ENCODE data around the gene PLXND1.

DNA sequence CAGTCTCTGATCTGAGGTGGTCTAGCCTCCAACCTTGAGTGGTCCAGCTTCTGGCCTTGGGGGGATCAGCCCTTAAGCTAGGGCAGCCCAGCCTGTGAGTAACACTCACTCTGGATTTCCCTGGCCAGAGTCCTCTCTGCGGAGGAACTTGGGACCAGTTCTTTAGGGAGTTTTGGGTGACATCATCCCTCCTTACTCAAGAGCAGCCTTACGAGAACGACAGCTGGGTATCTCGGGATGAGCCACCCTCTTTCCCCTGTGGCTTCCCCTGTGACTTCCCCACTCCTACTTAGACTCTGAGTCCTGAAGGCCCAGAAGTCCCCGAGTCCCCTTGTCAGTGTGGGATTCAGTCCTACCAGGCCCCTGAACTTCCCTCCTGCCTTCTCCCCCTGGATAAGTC lies 10.2 kb upstream of the PLXND1 start:
- TF ChIP-seq, protein P1, sequence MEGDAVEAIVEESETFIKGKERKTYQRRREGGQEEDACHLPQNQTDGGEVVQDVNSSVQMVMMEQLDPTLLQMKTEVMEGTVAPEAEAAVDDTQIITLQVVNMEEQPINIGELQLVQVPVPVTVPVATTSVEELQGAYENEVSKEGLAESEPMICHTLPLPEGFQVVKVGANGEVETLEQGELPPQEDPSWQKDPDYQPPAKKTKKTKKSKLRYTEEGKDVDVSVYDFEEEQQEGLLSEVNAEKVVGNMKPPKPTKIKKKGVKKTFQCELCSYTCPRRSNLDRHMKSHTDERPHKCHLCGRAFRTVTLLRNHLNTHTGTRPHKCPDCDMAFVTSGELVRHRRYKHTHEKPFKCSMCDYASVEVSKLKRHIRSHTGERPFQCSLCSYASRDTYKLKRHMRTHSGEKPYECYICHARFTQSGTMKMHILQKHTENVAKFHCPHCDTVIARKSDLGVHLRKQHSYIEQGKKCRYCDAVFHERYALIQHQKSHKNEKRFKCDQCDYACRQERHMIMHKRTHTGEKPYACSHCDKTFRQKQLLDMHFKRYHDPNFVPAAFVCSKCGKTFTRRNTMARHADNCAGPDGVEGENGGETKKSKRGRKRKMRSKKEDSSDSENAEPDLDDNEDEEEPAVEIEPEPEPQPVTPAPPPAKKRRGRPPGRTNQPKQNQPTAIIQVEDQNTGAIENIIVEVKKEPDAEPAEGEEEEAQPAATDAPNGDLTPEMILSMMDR (IDR thresholded peaks at IDR 0.05) = no peak
- no peak for TF ChIP-seq POLR2A (IDR thresholded peaks at IDR 0.05; ENCODE audit: low read depth)
- peak in 1 of 2 donors; percentile 13 for TF ChIP-seq POLR2AphosphoS5 (IDR thresholded peaks at IDR 0.05)
